ENCODE data around the gene HOXB4.

HOXB4 gene

GRCh38 chr17:48563385-48563838 lies 14.7 kb downstream of the HOXB4 start:
- Histone ChIP-seq H3K27me3 (replicated peaks; ENCODE audit: control insufficient read depth, insufficient read depth, low read length, poor library complexity, severe bottlenecking) (no peaks in the 10 kb centered on the region), H3K4me1 (ENCODE audit: control insufficient read depth, insufficient read depth, low read length, poor library complexity, severe bottlenecking) (no peaks in the 10 kb centered on the region), H3K36me3 (ENCODE audit: control insufficient read depth, insufficient read depth, low read length) (no peaks in the 10 kb centered on the region), H3K4me3 (ENCODE audit: insufficient read depth, low read depth, low read length, poor library complexity, severe bottlenecking) (no peak overlapping the region), H3K9me3 (ENCODE audit: control insufficient read depth, low read length) (no peaks in the 10 kb centered on the region), H3K27ac (ENCODE audit: insufficient read depth, low read length, poor library complexity, severe bottlenecking) (no peak overlapping the region)
- DNase-seq = no peak

GRCh38 chr17:48562934-48563333 lies 15.2 kb downstream of the HOXB4 start:
- no peak for DNase-seq
- H3K4me3 ChIP-seq (ENCODE audit: insufficient read depth, low read depth, low read length, poor library complexity, severe bottlenecking) = no peak overlapping the region
- no peaks in the 10 kb centered on the region for H3K4me1 ChIP-seq (ENCODE audit: control insufficient read depth, insufficient read depth, low read length, poor library complexity, severe bottlenecking)
- no peaks in the 10 kb centered on the region for H3K9me3 ChIP-seq (ENCODE audit: control insufficient read depth, low read length)
- no peaks in the 10 kb centered on the region for H3K36me3 ChIP-seq (ENCODE audit: control insufficient read depth, insufficient read depth, low read length)
- H3K27me3 ChIP-seq (replicated peaks; ENCODE audit: control insufficient read depth, insufficient read depth, low read length, poor library complexity, severe bottlenecking) = no peaks in the 10 kb centered on the region
- no peak overlapping the region for H3K27ac ChIP-seq (ENCODE audit: insufficient read depth, low read length, poor library complexity, severe bottlenecking)

DNA sequence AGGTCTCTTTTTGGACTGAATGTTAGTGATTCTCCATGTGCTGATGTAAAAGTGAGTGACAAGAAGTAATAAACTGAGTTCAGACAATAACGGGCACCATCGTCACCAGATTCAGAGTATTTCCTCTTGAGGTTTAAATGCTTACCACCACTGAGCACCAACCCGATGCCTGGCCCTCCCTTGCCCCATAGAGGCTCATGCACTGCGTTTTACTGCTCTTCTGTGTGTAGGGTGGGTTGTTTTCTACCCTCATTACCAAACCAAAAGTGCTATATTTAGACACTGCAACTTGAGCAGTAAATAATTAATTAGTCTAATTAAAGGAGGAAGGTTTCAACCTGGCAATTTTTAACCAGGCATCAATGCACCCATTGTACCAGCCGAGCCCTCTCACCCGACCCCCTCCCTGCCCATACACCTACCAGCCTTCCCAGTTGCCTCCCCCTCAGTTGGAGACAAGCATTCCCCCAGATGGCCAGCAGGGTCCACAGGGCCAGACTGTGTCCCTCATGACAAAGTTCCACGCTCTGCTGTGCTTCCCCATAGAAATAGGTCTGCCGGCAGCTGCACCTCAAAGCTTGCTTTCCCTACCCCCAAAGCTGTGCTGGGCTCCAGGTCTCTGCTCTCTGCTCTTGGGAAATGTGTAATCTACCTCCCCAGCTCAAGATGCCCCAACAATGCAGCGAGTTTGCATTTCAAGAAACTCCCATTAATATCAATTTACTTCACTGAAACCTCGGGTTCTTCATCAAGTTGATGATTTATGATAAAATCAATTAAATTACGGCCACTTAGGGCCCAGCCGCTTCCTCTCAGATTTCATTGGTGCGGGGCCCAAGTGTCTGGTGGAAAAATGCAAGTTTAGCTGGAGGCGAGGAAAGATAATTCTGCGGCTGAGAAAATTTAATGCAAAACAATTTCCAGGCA lies 16.0 kb downstream of the HOXB4 start:
- Histone ChIP-seq H3K36me3 (ENCODE audit: control insufficient read depth, insufficient read depth, low read length) (no peaks in the 10 kb centered on the region), H3K27me3 (replicated peaks; ENCODE audit: control insufficient read depth, insufficient read depth, low read length, poor library complexity, severe bottlenecking) (no peaks in the 10 kb centered on the region), H3K9me3 (ENCODE audit: control insufficient read depth, low read length) (no peaks in the 10 kb centered on the region), H3K4me3 (ENCODE audit: insufficient read depth, low read depth, low read length, poor library complexity, severe bottlenecking) (no peak overlapping the region), H3K27ac (ENCODE audit: insufficient read depth, low read length, poor library complexity, severe bottlenecking) (no peak overlapping the region), H3K4me1 (ENCODE audit: control insufficient read depth, insufficient read depth, low read length, poor library complexity, severe bottlenecking) (no peaks in the 10 kb centered on the region)
- DNase-seq = no peak

- H3K9me3 ChIP-seq (ENCODE audit: control insufficient read depth, low read length) = no peaks in the 10 kb centered on the region
- H3K27ac ChIP-seq (ENCODE audit: insufficient read depth, low read length, poor library complexity, severe bottlenecking) = no peak overlapping the region
- H3K27me3 ChIP-seq (replicated peaks; ENCODE audit: control insufficient read depth, insufficient read depth, low read length, poor library complexity, severe bottlenecking) = no peaks in the 10 kb centered on the region
- no peaks in the 10 kb centered on the region for H3K36me3 ChIP-seq (ENCODE audit: control insufficient read depth, insufficient read depth, low read length)
- no peak overlapping the region for H3K4me3 ChIP-seq (ENCODE audit: insufficient read depth, low read depth, low read length, poor library complexity, severe bottlenecking)
- DNase-seq = no peak
- no peaks in the 10 kb centered on the region for H3K4me1 ChIP-seq (ENCODE audit: control insufficient read depth, insufficient read depth, low read length, poor library complexity, severe bottlenecking)
Measured at GRCh38 chr17:48559840-48560817, 18.0 kb downstream of the HOXB4 start.

GRCh38 chr17:48559122-48559839 lies 18.9 kb downstream of the HOXB4 start:
- H3K27me3 ChIP-seq (replicated peaks; ENCODE audit: control insufficient read depth, insufficient read depth, low read length, poor library complexity, severe bottlenecking) = no peaks in the 10 kb centered on the region
- no peaks in the 10 kb centered on the region for H3K4me1 ChIP-seq (ENCODE audit: control insufficient read depth, insufficient read depth, low read length, poor library complexity, severe bottlenecking)
- H3K4me3 ChIP-seq (ENCODE audit: insufficient read depth, low read depth, low read length, poor library complexity, severe bottlenecking) = no peak overlapping the region
- no peaks in the 10 kb centered on the region for H3K9me3 ChIP-seq (ENCODE audit: control insufficient read depth, low read length)
- DNase-seq = no peak
- no peak overlapping the region for H3K27ac ChIP-seq (ENCODE audit: insufficient read depth, low read length, poor library complexity, severe bottlenecking)
- H3K36me3 ChIP-seq (ENCODE audit: control insufficient read depth, insufficient read depth, low read length) = no peaks in the 10 kb centered on the region

DNA sequence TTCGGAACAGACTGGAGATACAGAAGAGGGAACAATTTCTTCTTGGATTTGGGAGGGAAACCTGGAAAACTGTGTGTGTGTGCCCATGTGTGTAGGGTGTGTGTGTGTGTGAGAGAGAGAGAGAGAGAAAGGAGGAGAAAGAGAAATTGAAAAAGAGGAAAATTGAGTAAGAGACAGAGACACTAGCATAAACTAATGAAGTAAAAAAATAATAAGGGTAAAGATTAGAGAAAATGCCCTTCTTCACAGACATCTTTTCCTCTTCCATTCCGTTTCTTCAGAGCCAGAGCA lies 19.4 kb downstream of the HOXB4 start:
- H3K36me3 ChIP-seq (ENCODE audit: control insufficient read depth, insufficient read depth, low read length) = no peaks in the 10 kb centered on the region
- no peak overlapping the region for H3K4me3 ChIP-seq (ENCODE audit: insufficient read depth, low read depth, low read length, poor library complexity, severe bottlenecking)
- H3K9me3 ChIP-seq (ENCODE audit: control insufficient read depth, low read length) = no peaks in the 10 kb centered on the region
- no peaks in the 10 kb centered on the region for H3K4me1 ChIP-seq (ENCODE audit: control insufficient read depth, insufficient read depth, low read length, poor library complexity, severe bottlenecking)
- H3K27ac ChIP-seq (ENCODE audit: insufficient read depth, low read length, poor library complexity, severe bottlenecking) = no peak overlapping the region
- no peaks in the 10 kb centered on the region for H3K27me3 ChIP-seq (replicated peaks; ENCODE audit: control insufficient read depth, insufficient read depth, low read length, poor library complexity, severe bottlenecking)
- no peak for DNase-seq

DNA sequence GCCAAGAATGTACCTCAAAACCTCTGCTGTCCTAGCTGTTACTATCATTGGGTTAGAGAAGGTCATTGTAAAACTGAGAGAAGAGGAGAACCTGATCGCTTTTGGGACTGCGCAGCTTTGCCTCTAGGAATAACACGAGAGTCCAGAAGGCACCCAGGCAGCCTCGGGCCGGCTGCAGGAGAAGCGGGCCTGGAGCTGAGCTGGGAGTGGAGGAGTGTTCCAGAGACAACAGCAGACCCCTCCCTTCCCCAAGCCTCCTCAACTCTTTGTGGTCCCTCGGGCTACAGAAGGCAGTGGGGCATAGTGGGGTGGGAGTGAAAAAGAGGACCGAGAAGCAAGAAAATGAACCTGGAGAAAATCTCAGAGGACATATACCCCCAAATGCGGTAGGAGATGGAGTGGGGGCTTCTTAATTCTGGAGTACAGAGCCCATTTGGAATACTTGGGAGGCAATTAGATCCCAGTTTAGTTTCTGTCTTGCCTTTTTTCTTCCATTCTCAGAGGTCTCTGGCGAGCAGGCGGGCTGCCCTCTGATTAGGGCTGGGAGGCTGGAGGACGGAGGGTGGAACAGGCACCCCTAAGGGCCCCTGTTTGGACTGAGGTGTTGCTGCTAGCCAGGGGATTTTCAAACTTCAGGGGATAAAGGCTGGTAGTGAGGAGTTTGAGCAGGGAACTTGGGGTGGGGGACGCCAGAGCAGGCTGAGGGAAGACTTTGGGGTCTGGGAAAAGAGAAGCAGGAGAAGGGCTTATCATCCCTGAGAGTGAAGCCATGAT lies 19.9 kb downstream of the HOXB4 start:
- no peaks in the 10 kb centered on the region for H3K9me3 ChIP-seq (ENCODE audit: control insufficient read depth, low read length)
- H3K4me3 ChIP-seq (ENCODE audit: insufficient read depth, low read depth, low read length, poor library complexity, severe bottlenecking) = no peak overlapping the region
- H3K27me3 ChIP-seq (replicated peaks; ENCODE audit: control insufficient read depth, insufficient read depth, low read length, poor library complexity, severe bottlenecking) = no peaks in the 10 kb centered on the region
- no peak for DNase-seq
- no peaks in the 10 kb centered on the region for H3K4me1 ChIP-seq (ENCODE audit: control insufficient read depth, insufficient read depth, low read length, poor library complexity, severe bottlenecking)
- H3K36me3 ChIP-seq (ENCODE audit: control insufficient read depth, insufficient read depth, low read length) = no peaks in the 10 kb centered on the region
- H3K27ac ChIP-seq (ENCODE audit: insufficient read depth, low read length, poor library complexity, severe bottlenecking) = no peak overlapping the region

DNA sequence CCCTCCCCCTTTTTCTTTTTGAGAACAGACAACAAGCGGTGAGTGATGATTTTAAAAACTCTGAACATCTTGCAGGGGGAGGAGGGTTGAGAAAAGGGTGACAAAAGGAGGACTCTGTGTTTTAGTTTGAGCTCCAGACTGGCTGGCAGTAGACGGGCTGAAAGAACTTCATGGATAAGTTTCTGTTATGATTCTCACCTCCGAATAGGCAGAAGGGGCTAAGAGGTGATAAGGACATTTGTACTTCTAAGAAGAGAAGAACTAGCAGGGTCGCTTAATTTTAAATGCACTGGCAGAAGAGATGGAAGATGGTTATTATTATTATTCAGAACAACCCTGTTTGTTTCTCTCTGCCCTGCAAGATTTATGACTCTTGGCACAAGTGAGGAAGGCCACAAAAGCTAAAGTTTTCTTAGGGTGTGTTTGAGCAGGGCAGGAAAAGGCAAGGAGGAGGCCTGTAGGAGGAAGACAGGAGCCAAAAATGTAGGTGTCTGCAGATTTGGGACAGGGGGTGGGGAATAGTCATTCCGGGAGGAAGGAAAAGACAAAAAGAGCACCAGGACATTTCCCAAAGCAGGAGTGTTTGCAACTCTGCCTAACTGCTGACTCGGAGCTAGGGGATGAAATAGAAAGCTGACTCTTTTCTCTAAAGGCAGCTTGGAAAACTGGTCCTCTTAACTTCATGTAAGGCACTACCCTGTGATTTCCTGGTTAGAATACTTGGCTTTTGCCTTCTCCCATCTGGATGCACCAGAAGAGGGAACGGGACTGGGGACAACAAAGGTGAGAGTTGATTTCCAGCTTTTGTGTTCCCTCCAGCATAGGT lies 21.4 kb downstream of the HOXB4 start:
- no peaks in the 10 kb centered on the region for H3K27me3 ChIP-seq (replicated peaks; ENCODE audit: control insufficient read depth, insufficient read depth, low read length, poor library complexity, severe bottlenecking)
- no peak overlapping the region for H3K27ac ChIP-seq (ENCODE audit: insufficient read depth, low read length, poor library complexity, severe bottlenecking)
- H3K4me3 ChIP-seq (ENCODE audit: insufficient read depth, low read depth, low read length, poor library complexity, severe bottlenecking) = no peak overlapping the region
- DNase-seq = no peak
- H3K9me3 ChIP-seq (ENCODE audit: control insufficient read depth, low read length) = no peaks in the 10 kb centered on the region
- no peaks in the 10 kb centered on the region for H3K36me3 ChIP-seq (ENCODE audit: control insufficient read depth, insufficient read depth, low read length)
- no peaks in the 10 kb centered on the region for H3K4me1 ChIP-seq (ENCODE audit: control insufficient read depth, insufficient read depth, low read length, poor library complexity, severe bottlenecking)

DNA sequence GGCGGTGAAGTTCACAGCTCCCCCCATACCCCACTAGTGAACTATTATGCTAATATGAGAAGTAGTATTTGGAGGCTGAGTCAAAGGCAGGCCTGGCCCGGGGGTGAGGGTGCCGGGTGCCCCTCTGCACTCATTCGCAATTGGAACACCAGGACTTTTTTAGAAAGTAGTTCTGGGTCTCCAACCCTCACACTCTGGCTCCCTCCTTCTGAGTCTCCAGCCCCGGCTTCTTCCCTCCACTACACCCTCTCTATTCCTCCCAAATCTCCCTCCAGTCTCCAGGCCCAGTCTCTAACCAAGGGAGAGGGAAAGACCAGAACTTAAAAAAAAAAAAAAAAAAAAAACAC lies 21.9 kb downstream of the HOXB4 start:
- no peaks in the 10 kb centered on the region for H3K27me3 ChIP-seq (replicated peaks; ENCODE audit: control insufficient read depth, insufficient read depth, low read length, poor library complexity, severe bottlenecking)
- no peak overlapping the region for H3K4me3 ChIP-seq (ENCODE audit: insufficient read depth, low read depth, low read length, poor library complexity, severe bottlenecking)
- no peaks in the 10 kb centered on the region for H3K9me3 ChIP-seq (ENCODE audit: control insufficient read depth, low read length)
- DNase-seq = no peak
- no peaks in the 10 kb centered on the region for H3K4me1 ChIP-seq (ENCODE audit: control insufficient read depth, insufficient read depth, low read length, poor library complexity, severe bottlenecking)
- no peaks in the 10 kb centered on the region for H3K36me3 ChIP-seq (ENCODE audit: control insufficient read depth, insufficient read depth, low read length)
- H3K27ac ChIP-seq (ENCODE audit: insufficient read depth, low read length, poor library complexity, severe bottlenecking) = no peak overlapping the region
